NCI-H82 (cell line): Measurements from ENCODE around the gene MAJIN.

Source experiments
- DNase-seq: peaks from one replicate; lab custom pipeline; 2025; lab: John Stamatoyannopoulos, UW

Gene MAJIN

DNA sequence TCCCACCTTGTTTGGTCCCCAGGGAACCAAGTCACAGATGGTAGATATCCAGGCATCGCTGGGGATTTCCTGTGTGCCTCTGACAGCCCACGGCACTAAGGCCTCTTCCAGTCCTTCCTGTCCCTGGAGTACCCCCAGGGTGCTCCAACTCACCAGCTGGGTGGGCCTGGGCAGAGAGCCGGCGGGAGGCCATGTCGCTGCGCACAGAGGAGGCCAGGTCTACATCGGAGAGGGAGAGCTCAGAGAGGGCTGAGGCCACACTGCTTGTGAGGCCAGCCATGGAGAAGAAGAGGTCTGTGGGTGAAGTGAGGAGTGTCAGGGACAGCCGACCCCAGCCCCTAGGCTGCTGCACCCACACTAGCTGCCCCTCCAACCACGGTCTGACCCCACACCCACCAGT, 60.2 kb downstream of the MAJIN start:
- peak; percentile 38 for DNase-seq

DNA sequence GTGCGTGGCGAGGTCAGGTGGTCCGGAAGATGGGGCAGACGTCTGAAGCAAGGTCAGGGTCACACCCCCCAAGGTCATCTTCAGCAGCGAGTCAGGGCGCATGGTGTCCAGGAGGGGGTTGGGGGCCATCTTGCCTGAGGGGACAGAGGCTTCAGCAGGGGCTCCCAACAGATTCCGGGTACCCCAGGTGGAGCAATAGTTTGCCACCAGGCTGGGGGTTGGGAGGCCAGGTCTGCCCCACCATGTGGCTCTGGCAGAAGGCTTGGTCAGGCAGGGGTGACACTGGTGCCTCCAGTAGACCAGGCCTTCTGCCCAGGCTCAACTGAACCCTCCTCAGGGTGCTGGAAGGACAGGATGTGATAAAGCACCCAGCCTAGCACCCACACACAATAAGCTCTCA, 60.8 kb downstream of the MAJIN start:
- DNase-seq: no peak

DNA sequence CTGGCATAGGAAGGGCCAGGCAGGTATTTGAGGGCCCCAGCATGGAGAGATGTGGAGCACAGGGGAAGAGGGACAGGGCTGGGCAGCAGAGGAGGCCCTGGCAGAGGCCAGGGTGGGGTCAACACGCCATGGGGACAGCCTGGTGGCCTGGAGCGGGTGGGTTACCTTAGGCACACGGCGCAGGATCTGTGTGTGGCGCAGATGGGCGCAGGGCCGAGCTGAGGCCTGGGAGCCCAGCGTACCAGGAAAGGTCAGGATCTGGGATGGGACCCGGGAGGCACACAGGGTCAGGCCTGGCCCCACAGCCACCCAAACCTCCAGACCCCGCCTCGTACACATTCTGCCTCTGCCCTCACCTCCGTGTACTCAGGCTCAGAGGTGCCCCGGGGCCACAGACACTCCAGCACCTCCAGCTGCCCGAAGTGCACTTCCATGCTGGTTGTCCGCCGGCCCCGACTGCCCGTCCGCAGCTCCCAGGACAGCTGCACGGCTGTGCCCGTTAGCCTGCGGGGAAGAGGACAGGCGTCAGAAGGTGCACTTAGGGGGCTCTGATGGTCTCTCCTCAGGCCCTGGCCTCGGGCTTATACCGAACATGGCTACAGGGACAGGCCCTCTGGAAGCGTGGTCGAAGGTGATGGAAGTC, 61.3 kb downstream of the MAJIN start:
- no peak for DNase-seq

DNA sequence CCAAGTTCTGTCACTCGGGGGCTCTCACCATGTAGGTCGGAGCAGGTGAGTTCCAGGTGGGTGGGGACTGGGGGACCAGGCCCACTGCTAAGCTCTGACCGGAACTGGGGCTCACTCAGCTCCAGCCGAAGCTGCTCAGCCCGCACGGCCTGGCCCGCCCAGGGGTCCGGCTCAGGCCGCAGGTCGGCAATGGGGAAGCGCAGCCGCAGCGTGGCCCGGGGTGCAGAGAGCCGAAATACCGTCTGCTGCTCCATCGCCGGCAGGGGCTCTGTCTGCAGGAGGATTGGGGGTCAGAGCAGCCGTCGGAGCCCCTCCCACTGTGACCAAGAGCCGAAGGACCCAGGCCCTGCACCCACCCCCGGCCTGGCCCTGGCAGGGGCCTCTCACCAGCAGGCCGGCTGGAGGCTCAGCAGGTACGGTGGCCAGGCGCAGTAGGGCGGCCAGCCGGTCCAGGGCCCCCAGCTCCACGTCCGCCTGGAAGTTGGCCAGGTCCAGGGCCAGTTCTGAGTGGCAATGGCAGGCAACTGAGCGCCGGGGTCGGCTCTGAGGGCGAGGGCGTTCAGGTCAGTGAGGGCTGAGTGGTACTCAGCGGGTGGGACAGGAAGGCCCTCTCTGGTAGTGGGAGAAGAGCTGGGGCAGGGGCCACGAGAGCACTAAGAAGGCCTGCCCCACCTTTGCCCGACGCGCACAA, 62.1 kb downstream of the MAJIN start:
- no peak for DNase-seq

DNA sequence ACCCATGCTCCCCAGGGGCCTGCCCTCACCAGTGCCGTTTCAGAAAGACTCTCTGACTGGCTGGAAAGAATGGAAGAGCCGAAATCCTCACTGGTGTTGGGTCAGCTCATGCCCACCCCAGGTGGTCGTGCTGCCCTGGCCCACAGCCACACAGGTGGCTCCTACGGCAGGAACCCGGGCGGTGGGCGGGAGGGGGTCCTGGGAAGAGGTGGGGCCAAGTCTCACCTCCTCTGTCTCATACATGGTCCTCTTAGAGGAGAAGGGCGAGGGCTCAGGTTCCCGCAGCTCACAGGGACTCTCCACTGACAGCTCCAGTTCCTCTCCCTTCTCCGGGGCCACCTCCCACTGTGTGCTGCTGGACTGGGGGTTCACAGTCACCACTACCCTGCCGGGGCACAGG, 63.1 kb downstream of the MAJIN start:
- no peak for DNase-seq

DNA sequence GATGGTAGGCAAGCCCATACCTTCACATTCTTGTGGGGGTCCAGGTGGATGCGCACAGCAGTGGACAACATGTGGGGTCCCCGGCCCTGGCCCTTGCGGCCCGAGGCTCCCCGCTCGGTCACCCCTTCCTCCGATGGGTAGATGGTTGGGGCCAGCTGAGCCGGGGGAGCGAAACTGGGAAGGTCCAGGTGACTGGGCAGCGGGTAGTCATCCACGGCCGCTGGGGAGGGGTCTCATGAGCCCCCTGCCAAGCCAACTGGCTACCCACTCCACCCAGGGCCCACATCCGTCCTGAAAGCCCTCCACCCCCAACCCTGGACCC, 65.6 kb downstream of the MAJIN start:
- DNase-seq: no peak

DNA sequence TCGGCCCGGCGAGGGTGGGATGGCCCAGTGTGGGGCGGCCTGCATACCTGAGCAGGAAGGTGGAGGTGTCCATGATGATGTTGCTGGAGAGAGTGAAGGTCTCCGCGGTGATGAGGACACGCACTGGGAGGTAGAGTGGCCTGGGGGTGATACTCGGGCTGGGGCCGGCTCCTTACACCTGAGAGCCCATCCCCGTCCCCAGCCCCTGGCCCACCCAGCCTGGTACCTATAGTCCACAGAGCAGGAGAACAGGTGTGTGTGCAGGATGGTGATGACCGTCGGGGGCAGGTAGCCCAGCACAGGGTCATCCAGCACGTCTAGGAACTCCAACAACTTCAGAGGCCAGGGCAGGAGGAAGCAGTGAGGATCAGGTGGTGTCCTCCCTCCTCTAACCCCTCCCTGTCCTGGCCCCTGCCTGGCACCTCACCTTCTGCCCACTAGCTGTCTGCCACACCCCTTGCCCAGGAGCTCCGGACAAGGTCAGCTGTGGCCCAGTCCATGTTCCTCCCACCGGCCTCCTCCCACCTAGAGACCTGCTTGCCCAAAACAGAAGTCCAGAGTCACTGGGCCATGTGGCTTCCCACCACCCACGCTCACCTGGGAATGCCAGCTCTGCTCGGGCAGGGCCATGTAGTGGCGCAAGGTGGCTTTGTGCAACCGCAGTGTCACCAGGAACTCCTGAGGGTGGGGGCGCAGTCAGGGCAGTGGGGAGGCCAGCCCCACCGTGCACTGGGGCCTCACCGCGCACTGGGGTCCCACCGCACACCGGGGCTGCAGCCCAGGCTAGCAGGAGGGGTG, 66.2 kb downstream of the MAJIN start:
- DNase-seq: no peak

GRCh38 chr11:64903291-64903833, 68.5 kb downstream of the MAJIN start:
- no peak for DNase-seq

- DNase-seq: no peak
These were observed 69.6 kb downstream of the MAJIN start for GRCh38 chr11:64902102-64902900.

- DNase-seq: no peak
These were observed 71.1 kb downstream of the MAJIN start for GRCh38 chr11:64900774-64901173.

DNA sequence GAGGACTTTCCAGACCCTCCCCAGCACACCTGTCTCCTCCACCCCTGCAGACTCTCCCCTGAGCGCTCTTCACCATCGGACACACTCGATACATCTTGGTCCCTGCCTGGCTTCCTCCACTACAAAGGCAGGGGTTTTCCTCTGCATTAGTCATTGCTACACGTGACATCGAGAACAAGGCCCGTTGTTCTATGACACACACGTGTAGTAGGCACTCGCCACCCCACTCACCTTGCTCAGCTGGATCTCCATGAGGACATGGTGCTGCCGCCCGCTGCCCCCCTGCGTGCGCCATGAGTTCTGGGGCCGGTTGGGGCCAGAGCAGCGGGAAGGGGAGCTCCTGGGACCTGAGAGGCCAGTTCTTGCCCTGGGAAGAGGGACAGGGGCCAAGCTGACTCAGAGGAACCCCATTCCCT, 71.6 kb downstream of the MAJIN start:
- no peak for DNase-seq

- no peak for DNase-seq
These were observed 73.4 kb downstream of the MAJIN start for GRCh38 chr11:64898541-64898940.

DNA sequence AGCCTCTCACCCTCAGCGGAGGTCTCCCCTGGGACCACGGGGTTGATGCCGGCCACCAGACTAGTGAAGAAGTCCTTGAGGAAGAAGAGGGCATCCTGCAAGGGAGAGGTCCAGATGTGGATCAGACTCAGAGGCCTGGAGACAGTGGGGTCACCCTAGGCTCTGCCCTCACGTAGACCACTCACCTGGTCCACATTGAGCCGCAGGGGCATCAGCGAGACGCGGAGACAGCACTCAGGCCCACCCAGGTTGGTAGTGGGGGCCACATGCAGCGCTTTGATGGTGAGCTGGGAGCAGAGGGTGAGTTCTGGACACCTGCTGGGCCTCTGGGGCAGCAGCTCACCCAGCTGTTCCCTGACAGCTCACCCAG, 73.8 kb downstream of the MAJIN start:
- no peak for DNase-seq

DNA sequence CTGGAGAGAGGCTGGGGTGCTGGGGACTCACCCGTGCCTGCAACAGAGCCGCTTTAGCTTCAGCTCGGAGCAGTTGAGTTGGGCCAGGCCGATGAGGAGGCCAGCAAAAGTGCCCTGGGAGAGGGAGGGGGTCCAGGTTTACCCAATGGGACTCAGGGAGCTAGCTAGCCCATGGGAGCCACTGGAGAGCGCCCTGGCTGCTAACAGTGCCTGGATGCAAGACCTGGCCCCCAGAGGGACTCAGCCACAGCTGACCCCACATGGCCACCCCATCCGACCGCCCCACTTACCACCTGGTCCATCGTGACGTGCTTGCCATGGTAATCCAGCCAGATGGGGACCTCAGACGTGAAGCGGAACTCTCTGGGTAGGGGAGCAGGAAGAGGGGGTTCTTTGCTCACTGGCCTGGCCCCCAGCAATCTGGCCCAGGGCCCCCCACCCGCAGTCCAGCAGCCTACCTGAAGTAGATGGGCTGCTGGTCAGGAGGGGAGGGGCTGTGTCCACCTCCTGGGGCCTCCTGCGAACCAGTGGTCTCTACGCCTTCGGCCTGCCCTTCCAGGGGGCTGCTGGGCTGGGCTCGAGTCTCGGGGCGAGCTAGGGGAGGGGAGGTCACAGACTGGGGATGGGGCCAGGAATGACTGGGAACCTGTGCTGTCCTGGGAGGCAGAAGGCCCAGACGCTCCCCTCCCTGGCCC, 74.4 kb downstream of the MAJIN start:
- no peak for DNase-seq

DNA sequence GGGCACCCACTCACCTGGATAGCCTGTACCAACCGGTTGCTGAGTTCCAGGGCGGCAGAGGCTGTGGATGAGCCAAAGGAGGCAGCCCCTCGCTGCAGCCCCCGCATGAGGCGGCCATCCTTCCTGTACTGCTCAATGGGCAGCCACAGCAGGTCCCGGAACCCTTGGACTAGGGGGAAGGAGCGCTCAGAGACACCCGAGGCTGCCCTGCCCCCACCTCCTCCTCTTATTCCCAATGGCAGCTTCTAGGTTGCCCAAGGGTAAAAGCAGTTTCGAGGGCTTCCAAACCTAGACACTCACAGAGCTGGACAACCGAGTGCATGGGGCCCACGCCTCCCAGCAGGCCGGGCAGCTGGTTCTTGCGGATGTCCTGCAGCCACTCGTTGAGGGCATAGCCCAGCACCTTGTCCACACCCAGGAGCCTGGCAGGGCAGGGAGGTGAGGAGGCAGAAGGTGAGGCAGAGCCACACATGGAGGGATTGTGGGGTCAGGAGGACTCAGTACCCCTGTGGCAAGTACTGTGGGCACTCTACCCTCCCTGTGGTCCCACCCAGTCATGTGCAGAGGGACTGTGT, 75.4 kb downstream of the MAJIN start:
- DNase-seq: no peak

DNA sequence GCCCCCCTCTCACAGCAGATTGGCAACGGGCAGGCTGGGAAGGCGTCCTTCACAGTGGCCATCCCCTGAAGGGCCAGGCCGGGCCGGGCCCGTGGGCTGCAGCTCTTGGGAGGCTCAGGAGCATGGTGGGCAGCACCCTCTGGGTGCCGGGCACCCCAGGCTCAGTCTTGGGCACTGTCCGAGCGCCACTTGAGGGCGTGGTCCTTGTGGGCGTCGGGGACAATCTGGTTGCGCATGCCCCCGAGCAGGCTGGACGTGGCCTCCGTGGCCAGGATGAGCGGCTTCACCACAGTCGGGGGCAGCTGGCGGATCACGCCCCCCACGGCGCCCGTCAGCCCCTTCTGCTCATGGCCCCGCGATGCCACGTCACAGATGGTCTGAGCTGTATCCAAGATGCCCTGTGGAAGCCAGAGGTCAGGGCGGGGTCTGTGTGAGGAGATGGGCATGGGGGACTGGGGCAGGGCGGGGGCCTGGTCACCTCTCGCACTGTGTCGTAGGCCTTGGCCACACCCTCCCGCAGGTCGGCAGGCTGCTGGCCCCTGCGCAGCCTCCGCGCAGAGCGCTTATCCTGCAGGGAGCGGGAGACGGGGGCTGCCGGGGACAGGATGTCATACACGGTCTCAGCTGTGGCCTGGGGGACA, 77.0 kb downstream of the MAJIN start:
- no peak for DNase-seq

DNA sequence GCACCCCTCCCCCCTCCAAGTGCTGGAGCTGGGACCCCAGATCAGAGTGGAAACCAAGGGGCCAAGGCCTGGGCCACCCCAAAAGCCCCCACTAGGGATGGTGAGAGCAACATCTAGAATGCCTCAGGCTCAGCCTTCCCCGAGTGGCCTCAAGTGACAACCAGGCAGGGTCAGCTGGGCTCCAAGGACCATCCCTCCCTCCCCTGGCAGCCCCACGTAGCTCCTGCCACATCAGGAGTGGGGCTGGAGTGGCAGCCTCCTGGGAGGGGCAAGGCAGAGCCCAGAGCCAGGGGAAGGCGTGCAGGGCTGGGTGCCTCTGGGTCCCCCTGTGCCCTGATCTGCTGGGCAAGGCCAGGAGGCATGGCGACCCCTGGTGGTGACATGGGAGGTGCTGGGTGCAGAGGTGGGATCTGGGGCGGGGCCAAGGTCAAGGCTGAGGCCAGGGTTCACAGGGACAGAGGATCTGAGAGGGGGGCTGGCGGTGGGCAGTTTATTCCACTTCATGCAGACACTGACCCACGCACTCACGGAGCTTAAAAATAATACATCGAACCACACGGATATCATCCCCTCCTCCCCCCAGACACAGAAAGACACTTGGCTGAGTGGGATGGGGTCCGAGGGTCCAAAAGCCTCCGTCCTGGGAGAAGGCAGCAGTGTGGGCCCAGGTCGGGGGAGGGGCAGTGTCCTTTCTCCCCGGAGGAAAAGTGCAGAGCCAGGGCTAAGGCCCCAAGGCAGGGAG, 77.7 kb downstream of the MAJIN start:
- peak; percentile 84 for DNase-seq

DNA sequence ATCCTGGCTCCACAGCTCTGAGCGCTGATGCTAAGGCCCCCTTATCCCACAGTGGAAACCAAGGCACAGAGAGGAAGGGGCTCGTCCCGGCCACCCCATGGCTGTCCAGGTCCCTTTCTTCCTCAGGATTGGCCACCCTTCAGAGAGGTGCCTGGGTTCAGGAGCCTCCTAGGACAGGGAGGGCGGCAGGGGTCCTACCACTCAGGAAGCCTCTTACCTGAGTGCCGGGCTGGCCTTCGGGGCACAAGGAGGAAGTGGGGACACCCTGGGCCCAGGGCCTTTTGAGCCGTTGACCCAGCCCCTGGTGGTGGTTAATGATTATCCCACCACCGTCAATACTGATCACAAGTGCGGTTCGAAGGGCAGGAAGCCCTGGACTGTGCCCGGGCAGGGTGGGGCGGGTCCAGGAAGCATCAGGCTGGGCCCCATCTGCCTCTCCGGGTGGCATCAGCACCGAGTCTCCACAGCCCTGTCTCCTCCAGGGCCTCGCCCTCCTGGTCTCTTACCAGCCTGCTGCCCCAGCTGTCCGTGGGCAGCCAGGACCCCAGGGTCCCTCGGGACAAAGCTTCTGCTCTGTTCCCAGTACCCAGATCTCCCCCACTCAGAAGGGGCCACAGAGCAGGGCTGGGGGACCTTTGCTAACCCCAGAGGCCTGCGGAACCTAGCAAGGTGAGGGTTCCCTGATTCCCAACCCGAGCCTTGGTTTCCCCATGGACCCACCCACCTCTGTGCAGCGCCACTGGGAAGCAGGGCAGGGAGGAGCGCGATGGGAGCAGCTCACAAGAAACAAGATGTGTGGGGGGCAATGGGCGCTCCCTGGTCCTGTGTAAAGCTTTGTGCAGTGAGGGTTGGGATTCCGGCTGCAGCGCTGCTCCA, 78.5 kb downstream of the MAJIN start:
- DNase-seq: no peak

- DNase-seq: no peak
These were observed 79.1 kb downstream of the MAJIN start for GRCh38 chr11:64892838-64893193.
